DOHH2 (cell line): ENCODE measurements around the gene COL8A1.

Experiments used
- H3F3A ChIP-seq: fragments of 200-600 bp; sonication (generic), shearing (Covaris generic); 2 replicates; pipeline ENCODE4 v1.6.0; 2016; ENCODE audit warnings: antibody characterized with exemption, mild to moderate bottlenecking; ENCODE audit not compliant: control insufficient read depth, insufficient read depth
- H3K27ac ChIP-seq: fragments of 200-600 bp; sonication (generic); 2 replicates; pipeline ENCODE4 v1.5.1; 2014; ENCODE audit warnings: low read depth, mild to moderate bottlenecking, low read length, moderate library complexity
- H3K27me3 ChIP-seq: fragments of 200-600 bp; sonication (generic); 2 replicates; pipeline ENCODE4 v1.6.1; 2014; ENCODE audit warnings: mild to moderate bottlenecking, low read length, mixed read lengths; ENCODE audit not compliant: control insufficient read depth
- H3K36me3 ChIP-seq: fragments of 200-600 bp; sonication (generic); 2 replicates; pipeline ENCODE4 v1.6.1; 2014; ENCODE audit warnings: mild to moderate bottlenecking, low read length, moderate library complexity, mixed read lengths; ENCODE audit not compliant: control insufficient read depth
- H3K4me1 ChIP-seq: fragments of 200-600 bp; sonication (generic); 2 replicates; pipeline ENCODE4 v1.6.1; 2014; ENCODE audit warnings: mild to moderate bottlenecking, low read length, mixed read lengths; ENCODE audit not compliant: control insufficient read depth
- H3K4me2 ChIP-seq: fragments of 200-600 bp; sonication (generic); 2 replicates; pipeline ENCODE4 v1.6.0; 2014; ENCODE audit warnings: mild to moderate bottlenecking, low read length, moderate library complexity
- H3K4me3 ChIP-seq: fragments of 200-600 bp; sonication (generic); 2 replicates; pipeline ENCODE4 v1.5.1; 2014; ENCODE audit warnings: mild to moderate bottlenecking, low read length, mixed read lengths
- H3K79me2 ChIP-seq: fragments of 200-600 bp; sonication (generic); 2 replicates; pipeline ENCODE4 v1.6.1; 2014; ENCODE audit warnings: mild to moderate bottlenecking, low read length, mixed read lengths; ENCODE audit not compliant: control insufficient read depth
- H3K9me2 ChIP-seq: fragments of 200-600 bp; sonication (generic); replicated peaks from 2 replicates; pipeline ENCODE4 v1.6.1; 2014; ENCODE audit warnings: mild to moderate bottlenecking, low read length, mixed read lengths; ENCODE audit not compliant: control insufficient read depth
- H3K9me3 ChIP-seq: fragments of 200-600 bp; sonication (generic); 2 replicates; pipeline ENCODE4 v1.6.1; 2014; ENCODE audit warnings: antibody characterized with exemption, low read length, mixed read lengths; ENCODE audit not compliant: control insufficient read depth, insufficient read depth
- H4K20me1 ChIP-seq: fragments of 200-600 bp; sonication (generic); 2 replicates; pipeline ENCODE4 v1.6.0; 2014; ENCODE audit warnings: low read depth, mild to moderate bottlenecking, antibody characterized with exemption, low read length, moderate library complexity; ENCODE audit not compliant: control insufficient read depth, insufficient read depth
- CTCF ChIP-seq: fragments of 200-600 bp; sonication (generic); IDR thresholded peaks from one replicate; pipeline ENCODE4 v1.5.1; 2014; ENCODE audit warnings: antibody characterized with exemption, mild to moderate bottlenecking, low read depth, low read length; ENCODE audit not compliant: poor library complexity, severe bottlenecking
- EZH2phosphoT487 ChIP-seq: fragments of 200-600 bp; sonication (generic); IDR thresholded peaks from 2 replicates; pipeline ENCODE4 v1.6.1; 2017; ENCODE audit warnings: borderline replicate concordance, mild to moderate bottlenecking, antibody characterized with exemption, low read length, moderate library complexity, mixed read lengths

The COL8A1 gene

GRCh38 chr3:99711351-99711750, 73.0 kb downstream of the COL8A1 start:
- no peaks in the 10 kb centered on the region for H3K9me3 ChIP-seq
- H3K4me2 ChIP-seq = no peak overlapping the region
- H3K36me3 ChIP-seq = no peaks in the 10 kb centered on the region
- no peaks in the 10 kb centered on the region for H3F3A ChIP-seq
- no peaks in the 10 kb centered on the region for H3K79me2 ChIP-seq
- no peaks in the 10 kb centered on the region for H3K4me1 ChIP-seq
- H3K9me2 ChIP-seq = no peaks in the 10 kb centered on the region
- H3K27ac ChIP-seq = no peak overlapping the region
- H3K27me3 ChIP-seq = no peaks in the 10 kb centered on the region; the same call in 1 of the 2 replicates
- H4K20me1 ChIP-seq = no peaks in the 10 kb centered on the region
- H3K4me3 ChIP-seq = no peak overlapping the region
- TF ChIP-seq EZH2phosphoT487 = no peak
- TF ChIP-seq CTCF = no peak

- H4K20me1 ChIP-seq = no peaks in the 10 kb centered on the region
- H3K9me3 ChIP-seq = no peaks in the 10 kb centered on the region
- no peak overlapping the region for H3K4me2 ChIP-seq
- H3K4me1 ChIP-seq = no peaks in the 10 kb centered on the region
- H3K4me3 ChIP-seq = no peak overlapping the region
- no peaks in the 10 kb centered on the region for H3F3A ChIP-seq
- H3K27me3 ChIP-seq = no peaks in the 10 kb centered on the region; the same call in 1 of the 2 replicates
- H3K9me2 ChIP-seq = no peaks in the 10 kb centered on the region
- no peak for TF ChIP-seq CTCF
- TF ChIP-seq EZH2phosphoT487 = no peak
- no peaks in the 10 kb centered on the region for H3K79me2 ChIP-seq
- H3K27ac ChIP-seq = no peak overlapping the region
- no peaks in the 10 kb centered on the region for H3K36me3 ChIP-seq
Measured at GRCh38 chr3:99712291-99712954, 74.0 kb downstream of the COL8A1 start.

- no peaks in the 10 kb centered on the region for H3F3A ChIP-seq
- H3K4me1 ChIP-seq = no peaks in the 10 kb centered on the region
- no peaks in the 10 kb centered on the region for H3K36me3 ChIP-seq
- H3K27ac ChIP-seq = no peak overlapping the region
- no peaks in the 10 kb centered on the region for H3K79me2 ChIP-seq
- H3K4me2 ChIP-seq = no peak overlapping the region
- no peak overlapping the region for H3K4me3 ChIP-seq
- H3K9me3 ChIP-seq = no peaks in the 10 kb centered on the region
- H3K9me2 ChIP-seq = no peaks in the 10 kb centered on the region
- H3K27me3 ChIP-seq = peaks cover 3% of the 10 kb centered on the region
- no peaks in the 10 kb centered on the region for H4K20me1 ChIP-seq
- TF ChIP-seq CTCF = no peak
- no peak for TF ChIP-seq EZH2phosphoT487
Measured at GRCh38 chr3:99713440-99713839, 75.0 kb downstream of the COL8A1 start.
